ENCODE measurements around the gene PRSS37. TPM values are rescaled to one million over a fixed set of nuclear protein-coding genes. Genes with fewer than 3 reads are reported as not detected.

The PRSS37 gene
- total and polyA plus RNA-seq, 2 of the 8 experiments (the other 6 are each of a cell fraction or from before 2014, with no cell fraction given): not detected

- DNase-seq (ENCODE audit: low read depth in 1 of 2, low spot score in 2 of 2) (no peak), FAIRE-seq (no peak)
- Histone ChIP-seq H3K79me1 (ENCODE audit: low read depth, low read length) (no peaks in the 10 kb centered on the region), H3K4me2 (ENCODE audit: insufficient read depth in 1 of 2, low read depth in 2 of 2, low read length in 2 of 2) (no peak overlapping the region), H2BK5ac (ENCODE audit: low read depth, low read length) (no peak overlapping the region), H2BK120ac (replicated peaks; ENCODE audit: low read depth, low read length) (no peak overlapping the region), H3K27ac (ENCODE audit: low read depth, low read length) (no peak overlapping the region), H3K23me2 (ENCODE audit: low read depth, low read length) (no peaks in the 10 kb centered on the region), H3K36me3 (ENCODE audit: control insufficient read depth in 2 of 4, insufficient read depth in 4 of 4, low read length in 3 of 4) (no peaks in the 10 kb centered on the region), H2AFZ (ENCODE audit: low read length) (no peak overlapping the region), H3K18ac (ENCODE audit: extremely low read depth, low read length) (no peak overlapping the region), H2BK15ac (ENCODE audit: low read length) (no peak overlapping the region), H3K14ac (ENCODE audit: insufficient read length) (no peak overlapping the region), H3K79me2 (ENCODE audit: control insufficient read depth in 1 of 2, insufficient read depth in 2 of 2, low read length in 2 of 2) (no peaks in the 10 kb centered on the region), H3K4me1 (replicated peaks in 1 of 4; ENCODE audit: control insufficient read depth in 3 of 4, insufficient read depth in 4 of 4, low read length in 3 of 4) (no peaks in the 10 kb centered on the region; a peak in 1 of 7 replicates), H3K4me3 (ENCODE audit: extremely low read depth in 1 of 4, insufficient read depth in 2 of 4, low read depth in 3 of 4, low read length in 4 of 4) (no peak overlapping the region), H3K23ac (ENCODE audit: insufficient read length) (no peak overlapping the region), H4K91ac (replicated peaks; ENCODE audit: insufficient read length, low read length) (no peak overlapping the region), H4K5ac (ENCODE audit: insufficient read length, low read depth, low read length) (no peak overlapping the region), H3K56ac (replicated peaks; ENCODE audit: insufficient read length, low read depth, low read length) (no peak overlapping the region), H4K20me1 (replicated peaks in 1 of 2; ENCODE audit: control insufficient read depth in 1 of 2, insufficient read depth in 2 of 2, low read length in 2 of 2) (no peaks in the 10 kb centered on the region), H4K8ac (ENCODE audit: extremely low read depth, insufficient read depth, low read length) (no peak overlapping the region), H2AK5ac (ENCODE audit: low read depth, low read length) (no peak overlapping the region), H2BK20ac (ENCODE audit: low read length) (no peak overlapping the region), H3K27me3 (replicated peaks in 1 of 4; ENCODE audit: control insufficient read depth in 3 of 4, extremely low read depth in 1 of 4, insufficient read depth in 3 of 4, low read length in 3 of 4) (no peaks in the 10 kb centered on the region), H3K9ac (replicated peaks in 1 of 4; ENCODE audit: extremely low read depth in 1 of 4, low read depth in 3 of 4, low read length in 3 of 4) (no peak overlapping the region), H2BK12ac (ENCODE audit: low read depth, low read length) (no peak overlapping the region), H3K9me3 (ENCODE audit: insufficient read depth in 2 of 2, low read depth in 1 of 2, low read length in 1 of 2) (no peaks in the 10 kb centered on the region), H3K4ac (replicated peaks; ENCODE audit: insufficient read length, low read depth, low read length) (no peak overlapping the region)
- WGBS, 2 experiments (ENCODE audit: extremely low coverage in 1 of 2, insufficient coverage in 1 of 2, insufficient read length in 1 of 2, insufficient replicate concordance in 2 of 2, low coverage in 1 of 2, low lambda C conversion rate in 2 of 2, missing lambda C conversion rate in 1 of 2): 76% methylated on average over 1 of the region's 1 CpG; no CpG with 5 or more reads in 1 of the 2 experiments
- ChIA-PET POLR2A (ENCODE audit: partially characterized antibody) (no interaction called here), CTCF (ENCODE audit: partially characterized antibody) (no interaction called here)
- no peak for TF ChIP-seq KDM1A (IDR thresholded peaks at IDR 0.05; ENCODE audit: borderline replicate concordance, low read length)
- no peak for TF ChIP-seq EZH2 (IDR thresholded peaks at IDR 0.05; ENCODE audit: low read depth, low read length, severe bottlenecking)
Observed at GRCh38 chr7:141838581-141838980, 2.7 kb downstream of the PRSS37 start.
